Mucosa of descending colon (tissue), 3 donors: Measurements from ENCODE around the gene MCM7. TPM values are rescaled to one million over a fixed set of nuclear protein-coding genes. Genes with fewer than 3 reads are reported as not detected.

Experiments used
- ATAC-seq: fragments of 200-7000 bp; cut with Tn5 transposase; one replicate; pipeline ENCODE4 v1.9.1; 2020; ENCODE audit warnings: mild to moderate bottlenecking, moderate library complexity
- DNase-seq, 3 donors: peaks; one replicate each; pipeline ENCODE4 v3.0.0-alpha.2; 2020
- H3K36me3 ChIP-seq: fragments of 200-600 bp; one replicate; pipeline ENCODE4 v1.8.0; 2021; ENCODE audit warnings: low read depth, mild to moderate bottlenecking
- H3K4me1 ChIP-seq: fragments of 200-600 bp; one replicate; pipeline ENCODE4 v1.8.0; 2021; ENCODE audit warnings: low read depth, mild to moderate bottlenecking
- H3K4me3 ChIP-seq: fragments of 200-600 bp; one replicate; pipeline ENCODE4 v1.8.0; 2021; ENCODE audit warnings: mild to moderate bottlenecking
- H3K9me3 ChIP-seq: fragments of 200-600 bp; one replicate; pipeline ENCODE4 v1.8.0; 2021; ENCODE audit warnings: mild to moderate bottlenecking
- intact Hi-C, 2 donors: fragments of 100-400 bp; cut with DNase I in 1 of 2; cut with micrococcal nuclease in 1 of 2; formaldehyde crosslinking; loops; one replicate each; pipeline versions ENCODE4 v1.11.0 to v1.11.1; 2022; cut with DNase I, micrococcal nuclease
- total RNA-seq, 3 donors: library from RNA; stranded (reverse); fragmentation: NEBNext Ultra II Directional in 2 of 3; extraction: Animal tissue kit (Norgen Biotek cat#: 25700) in 2 of 3; gene quantifications; one replicate each; pipeline versions ENCODE4 v1.2.1 to v1.2.4, GENCODE V29; 2021 to 2023
- TF ChIP-seq, protein P1 (sequence below): fragments of 200-600 bp; IDR thresholded peaks from one replicate; pipeline ENCODE4 v1.8.0; 2022; ENCODE audit warnings: antibody characterized with exemption, mild to moderate bottlenecking
- donor health status: DM: no; HTN: no; CAD: no; lungs with moderate emphysema.
- donor health status: DM: no; HTN: no; CAD: no.
- donor health status: DM: no; HTN: yes; CAD: no.

The MCM7 gene
- total RNA-seq, 3 donors from 2014 or later, result 62.7 to 92.2 (median 65.5) TPM

DNA sequence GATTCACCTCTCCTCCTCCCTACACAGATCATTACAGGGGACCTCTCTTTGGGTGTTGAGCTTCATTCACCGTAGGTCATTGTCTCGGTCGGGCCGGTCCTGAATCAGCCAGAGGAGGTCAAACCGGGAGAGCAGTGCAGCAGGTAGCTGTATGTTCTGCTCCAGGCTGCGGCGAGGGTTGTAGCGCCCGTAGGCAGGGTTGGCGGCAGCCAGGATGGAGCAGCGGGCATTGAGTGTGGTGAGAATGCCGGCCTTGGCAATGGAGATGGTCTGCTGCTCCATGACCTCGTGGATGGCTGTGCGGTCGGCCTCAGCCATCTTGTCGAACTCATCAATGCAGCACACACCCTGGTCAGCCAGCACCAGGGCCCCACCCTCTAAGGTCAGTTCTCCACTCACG lies 5.5 kb downstream of the MCM7 start:
- H3K9me3 ChIP-seq, result no peaks in the 10 kb centered on the region
- DNase-seq, result no peak
- no peak for ATAC-seq
- TF ChIP-seq, protein P1, sequence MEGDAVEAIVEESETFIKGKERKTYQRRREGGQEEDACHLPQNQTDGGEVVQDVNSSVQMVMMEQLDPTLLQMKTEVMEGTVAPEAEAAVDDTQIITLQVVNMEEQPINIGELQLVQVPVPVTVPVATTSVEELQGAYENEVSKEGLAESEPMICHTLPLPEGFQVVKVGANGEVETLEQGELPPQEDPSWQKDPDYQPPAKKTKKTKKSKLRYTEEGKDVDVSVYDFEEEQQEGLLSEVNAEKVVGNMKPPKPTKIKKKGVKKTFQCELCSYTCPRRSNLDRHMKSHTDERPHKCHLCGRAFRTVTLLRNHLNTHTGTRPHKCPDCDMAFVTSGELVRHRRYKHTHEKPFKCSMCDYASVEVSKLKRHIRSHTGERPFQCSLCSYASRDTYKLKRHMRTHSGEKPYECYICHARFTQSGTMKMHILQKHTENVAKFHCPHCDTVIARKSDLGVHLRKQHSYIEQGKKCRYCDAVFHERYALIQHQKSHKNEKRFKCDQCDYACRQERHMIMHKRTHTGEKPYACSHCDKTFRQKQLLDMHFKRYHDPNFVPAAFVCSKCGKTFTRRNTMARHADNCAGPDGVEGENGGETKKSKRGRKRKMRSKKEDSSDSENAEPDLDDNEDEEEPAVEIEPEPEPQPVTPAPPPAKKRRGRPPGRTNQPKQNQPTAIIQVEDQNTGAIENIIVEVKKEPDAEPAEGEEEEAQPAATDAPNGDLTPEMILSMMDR, result no peak
- H3K36me3 ChIP-seq, result peaks cover 12% of the 10 kb centered on the region
- no peak overlapping the region for H3K4me3 ChIP-seq
- intact Hi-C loops, result no loop called here
- H3K4me1 ChIP-seq, result peaks cover 6% of the 10 kb centered on the region

DNA sequence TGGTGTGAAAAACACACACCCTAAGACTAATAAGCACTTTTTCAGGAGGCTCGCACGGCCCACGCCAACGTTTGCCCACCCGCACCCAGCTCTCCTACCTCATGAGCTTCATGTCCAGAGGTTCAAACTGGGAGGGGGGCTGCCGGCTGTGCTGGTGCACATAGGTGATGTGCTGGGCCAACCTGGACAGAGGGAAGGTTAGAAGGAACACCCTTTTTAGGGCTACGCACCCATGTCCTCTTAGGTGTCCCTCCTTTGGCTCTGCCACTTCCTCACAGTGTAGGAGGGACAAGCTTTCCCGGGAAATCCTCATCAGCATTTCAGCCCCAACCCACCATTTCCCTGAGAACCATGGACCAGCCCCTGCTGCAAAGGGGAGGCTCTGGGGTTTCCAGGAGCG lies 5.9 kb downstream of the MCM7 start:
- TF ChIP-seq, protein P1, result no peak
- intact Hi-C loops, result no loop called here
- ATAC-seq (no peak), DNase-seq (no peak)
- H3K9me3 ChIP-seq, result no peaks in the 10 kb centered on the region
- H3K4me3 ChIP-seq, result no peak overlapping the region
- H3K4me1 ChIP-seq, result peaks cover 6% of the 10 kb centered on the region
- peaks cover 12% of the 10 kb centered on the region for H3K36me3 ChIP-seq

DNA sequence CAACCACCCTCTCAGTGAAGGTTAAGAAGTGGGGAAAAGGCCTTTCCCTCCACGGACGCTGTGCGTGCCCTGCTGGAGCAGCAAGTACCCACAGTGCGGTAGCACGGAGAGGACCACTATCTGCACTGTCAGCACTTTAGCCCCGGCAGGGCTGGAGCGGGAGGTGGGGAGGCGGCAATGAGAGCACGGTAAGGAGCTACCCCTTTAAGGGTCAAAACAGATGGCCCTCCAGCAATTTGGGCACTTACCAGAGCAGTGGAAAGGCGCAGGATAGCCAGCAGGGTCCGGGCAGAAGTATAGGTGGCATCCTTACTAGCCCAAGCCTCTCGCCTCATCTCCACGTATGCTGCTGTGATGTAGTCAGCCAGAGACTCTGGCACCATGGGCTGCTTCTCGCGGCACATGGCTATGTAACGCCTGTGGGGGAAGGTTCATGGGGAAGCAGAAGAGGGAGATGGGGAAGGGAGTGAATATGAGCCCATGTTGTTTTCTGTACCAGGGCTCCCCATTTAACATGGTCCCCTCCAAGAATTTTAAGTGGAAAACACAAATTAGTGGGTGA lies 7.2 kb downstream of the MCM7 start:
- Histone ChIP-seq H3K4me1 (no peaks in the 10 kb centered on the region), H3K9me3 (no peaks in the 10 kb centered on the region), H3K4me3 (no peak overlapping the region), H3K36me3 (peaks cover 12% of the 10 kb centered on the region)
- TF ChIP-seq, protein P1, result no peak
- intact Hi-C loops, result no loop called here
- ATAC-seq (no peak), DNase-seq (no peak)

DNA sequence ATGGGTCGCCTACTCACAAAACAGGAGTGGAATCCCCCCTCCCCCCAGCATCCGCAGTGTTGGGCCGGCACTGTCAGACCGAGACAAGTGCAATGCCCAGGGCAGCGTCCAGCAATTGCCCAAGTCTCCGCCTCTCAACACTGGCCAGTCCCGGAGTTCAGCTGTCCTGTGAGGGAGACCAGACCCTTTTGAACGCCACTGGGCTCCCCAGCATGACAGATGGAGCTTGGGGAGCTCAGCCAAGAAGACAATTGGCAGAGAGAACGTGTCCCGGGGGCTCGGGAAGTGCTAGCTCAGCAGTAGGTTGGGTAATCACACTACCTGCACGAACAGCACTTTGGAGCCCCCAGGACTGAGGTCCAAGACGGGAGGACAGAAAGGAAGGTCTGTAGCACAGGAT lies 7.7 kb downstream of the MCM7 start:
- no peak overlapping the region for H3K4me3 ChIP-seq
- no peak for ATAC-seq
- DNase-seq, result no peak
- H3K4me1 ChIP-seq, result no peaks in the 10 kb centered on the region
- TF ChIP-seq, protein P1, result no peak
- peaks cover 12% of the 10 kb centered on the region for H3K36me3 ChIP-seq
- H3K9me3 ChIP-seq, result no peaks in the 10 kb centered on the region
- intact Hi-C loops, result no loop called here

DNA sequence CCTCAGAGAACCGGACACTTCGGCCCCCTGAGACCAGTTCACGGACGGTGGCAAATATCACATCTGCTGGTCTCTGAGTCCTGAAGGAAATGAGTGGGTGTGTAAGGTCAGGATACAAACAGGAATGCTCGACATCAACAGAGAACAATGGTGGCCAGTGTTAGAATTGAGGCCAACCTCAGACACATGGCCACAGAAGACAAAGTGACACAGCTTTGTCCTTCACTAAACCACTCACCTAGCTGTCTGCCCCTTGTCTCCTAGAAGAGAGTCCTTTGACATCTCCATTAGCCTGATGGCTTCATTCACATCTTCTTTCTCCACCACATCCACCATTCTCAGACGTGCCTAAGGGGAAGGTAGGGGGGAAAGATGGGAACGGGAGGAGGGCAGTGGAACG lies 8.1 kb downstream of the MCM7 start:
- Histone ChIP-seq H3K36me3 (peaks cover 12% of the 10 kb centered on the region), H3K9me3 (no peaks in the 10 kb centered on the region), H3K4me1 (peaks cover 4% of the 10 kb centered on the region), H3K4me3 (no peak overlapping the region)
- DNase-seq, result no peak
- TF ChIP-seq, protein P1, result no peak
- no peak for ATAC-seq
- intact Hi-C loops, result no loop called here
